Nephron progenitor cell (in vitro differentiated cells): ENCODE data around the gene RPAIN.

ENCODE experiments used
- DNase-seq: peaks from one replicate; pipeline ENCODE4 v3.0.0; 2021
- H3K27ac Mint-ChIP-seq: 2 replicates; pipeline ENCODE4 v1.8.0; 2021; ENCODE audit warnings: mild to moderate bottlenecking, moderate library complexity, mixed read lengths
- H3K27me3 Mint-ChIP-seq: 2 replicates; pipeline ENCODE4 v1.8.0; 2021; ENCODE audit warnings: mild to moderate bottlenecking, low read depth, mixed read lengths; ENCODE audit not compliant: poor library complexity
- H3K36me3 Mint-ChIP-seq: 2 replicates; pipeline ENCODE4 v1.8.0; 2021; ENCODE audit warnings: low read depth, mixed read lengths
- H3K4me1 Mint-ChIP-seq: 2 replicates; pipeline ENCODE4 v1.8.0; 2021; ENCODE audit warnings: mixed read lengths
- H3K4me3 Mint-ChIP-seq: 2 replicates; pipeline ENCODE4 v1.8.0; 2021; ENCODE audit warnings: mild to moderate bottlenecking, moderate library complexity, mixed read lengths
- H3K9me3 Mint-ChIP-seq: 2 replicates; pipeline ENCODE4 v1.8.0; 2021; ENCODE audit warnings: mild to moderate bottlenecking, moderate library complexity, mixed read lengths
- TF ChIP-seq, protein P1 (sequence below): fragments of 200-600 bp; sonication (generic); IDR thresholded peaks from 2 replicates; pipeline ENCODE4 v1.5.0; 2021; ENCODE audit warnings: antibody characterized with exemption

RPAIN gene

DNA sequence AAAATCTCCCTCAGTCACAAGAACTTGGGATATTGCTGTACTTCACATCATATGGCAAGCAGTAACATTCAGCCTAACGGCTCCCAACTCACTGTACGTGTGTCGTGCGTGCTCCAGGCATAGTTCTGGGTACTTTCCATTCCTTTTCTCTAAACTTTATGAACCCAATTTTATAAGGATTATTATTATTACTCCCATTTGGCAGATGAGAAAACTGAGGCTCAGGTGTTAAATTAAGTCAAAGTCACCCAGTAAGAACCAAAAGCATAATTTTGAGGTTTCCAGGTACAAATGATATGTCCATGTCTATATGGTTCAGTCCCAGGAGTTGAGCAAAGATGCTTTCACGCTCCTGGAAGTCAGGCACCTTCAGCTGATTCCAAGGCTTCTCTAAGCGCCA is 23.7 kb downstream of the RPAIN start:
- Mint-ChIP-seq H3K36me3 (peaks cover 62% of the 10 kb centered on the region), H3K9me3 (no peaks in the 10 kb centered on the region), H3K4me3 (no peak overlapping the region), H3K27ac (no peak overlapping the region), H3K27me3 (no peaks in the 10 kb centered on the region), H3K4me1 (peaks cover 10% of the 10 kb centered on the region)
- no peak for DNase-seq
- TF ChIP-seq, protein P1, sequence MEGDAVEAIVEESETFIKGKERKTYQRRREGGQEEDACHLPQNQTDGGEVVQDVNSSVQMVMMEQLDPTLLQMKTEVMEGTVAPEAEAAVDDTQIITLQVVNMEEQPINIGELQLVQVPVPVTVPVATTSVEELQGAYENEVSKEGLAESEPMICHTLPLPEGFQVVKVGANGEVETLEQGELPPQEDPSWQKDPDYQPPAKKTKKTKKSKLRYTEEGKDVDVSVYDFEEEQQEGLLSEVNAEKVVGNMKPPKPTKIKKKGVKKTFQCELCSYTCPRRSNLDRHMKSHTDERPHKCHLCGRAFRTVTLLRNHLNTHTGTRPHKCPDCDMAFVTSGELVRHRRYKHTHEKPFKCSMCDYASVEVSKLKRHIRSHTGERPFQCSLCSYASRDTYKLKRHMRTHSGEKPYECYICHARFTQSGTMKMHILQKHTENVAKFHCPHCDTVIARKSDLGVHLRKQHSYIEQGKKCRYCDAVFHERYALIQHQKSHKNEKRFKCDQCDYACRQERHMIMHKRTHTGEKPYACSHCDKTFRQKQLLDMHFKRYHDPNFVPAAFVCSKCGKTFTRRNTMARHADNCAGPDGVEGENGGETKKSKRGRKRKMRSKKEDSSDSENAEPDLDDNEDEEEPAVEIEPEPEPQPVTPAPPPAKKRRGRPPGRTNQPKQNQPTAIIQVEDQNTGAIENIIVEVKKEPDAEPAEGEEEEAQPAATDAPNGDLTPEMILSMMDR, result no peak

DNA sequence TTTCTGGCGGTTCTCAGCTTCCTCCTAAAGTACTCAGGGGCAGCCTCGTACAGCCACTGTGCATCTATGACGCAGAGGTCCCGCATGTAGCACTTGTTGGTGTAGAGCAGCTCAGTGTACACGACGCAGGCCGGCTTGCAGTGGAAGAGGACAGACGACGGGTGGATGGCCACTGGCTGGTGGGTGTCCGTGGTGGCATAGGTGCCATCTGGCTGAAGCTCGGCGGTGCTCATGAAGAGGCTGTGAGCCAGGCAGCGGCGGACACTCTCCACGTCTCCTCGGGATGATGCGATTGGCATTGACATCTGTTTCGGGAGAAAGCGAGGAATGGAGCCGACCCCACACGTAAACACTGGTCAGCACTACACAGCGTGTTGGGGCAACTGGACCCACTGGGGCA is 24.2 kb downstream of the RPAIN start:
- Mint-ChIP-seq H3K27me3 (no peaks in the 10 kb centered on the region), H3K4me1 (peaks cover 10% of the 10 kb centered on the region), H3K9me3 (no peaks in the 10 kb centered on the region), H3K27ac (no peak overlapping the region), H3K4me3 (no peak overlapping the region), H3K36me3 (peaks cover 66% of the 10 kb centered on the region)
- no peak for DNase-seq
- TF ChIP-seq, protein P1, result no peak

DNA sequence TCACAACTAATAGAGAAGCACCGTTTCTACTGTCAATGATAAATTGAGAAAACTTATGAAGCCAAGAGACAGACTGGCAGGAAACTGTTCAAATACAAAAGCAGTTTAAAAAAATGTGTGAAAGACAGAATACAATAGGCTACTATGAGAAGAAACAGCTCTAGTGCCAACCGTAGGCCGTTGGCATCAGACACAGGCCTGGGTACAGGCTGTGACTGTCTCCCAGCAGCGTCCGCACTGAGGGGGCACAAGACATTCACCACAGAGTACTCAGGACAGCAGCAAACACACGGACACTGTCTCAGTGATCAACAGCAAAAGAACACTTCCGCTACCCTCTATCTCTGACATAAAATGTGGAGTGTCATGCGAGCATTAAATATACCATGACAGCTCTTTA is 26.8 kb downstream of the RPAIN start:
- Mint-ChIP-seq H3K27me3 (no peaks in the 10 kb centered on the region), H3K4me1 (no peaks in the 10 kb centered on the region), H3K36me3 (peaks cover 80% of the 10 kb centered on the region), H3K9me3 (no peaks in the 10 kb centered on the region), H3K27ac (no peak overlapping the region), H3K4me3 (no peak overlapping the region)
- TF ChIP-seq, protein P1, result no peak
- no peak for DNase-seq

DNA sequence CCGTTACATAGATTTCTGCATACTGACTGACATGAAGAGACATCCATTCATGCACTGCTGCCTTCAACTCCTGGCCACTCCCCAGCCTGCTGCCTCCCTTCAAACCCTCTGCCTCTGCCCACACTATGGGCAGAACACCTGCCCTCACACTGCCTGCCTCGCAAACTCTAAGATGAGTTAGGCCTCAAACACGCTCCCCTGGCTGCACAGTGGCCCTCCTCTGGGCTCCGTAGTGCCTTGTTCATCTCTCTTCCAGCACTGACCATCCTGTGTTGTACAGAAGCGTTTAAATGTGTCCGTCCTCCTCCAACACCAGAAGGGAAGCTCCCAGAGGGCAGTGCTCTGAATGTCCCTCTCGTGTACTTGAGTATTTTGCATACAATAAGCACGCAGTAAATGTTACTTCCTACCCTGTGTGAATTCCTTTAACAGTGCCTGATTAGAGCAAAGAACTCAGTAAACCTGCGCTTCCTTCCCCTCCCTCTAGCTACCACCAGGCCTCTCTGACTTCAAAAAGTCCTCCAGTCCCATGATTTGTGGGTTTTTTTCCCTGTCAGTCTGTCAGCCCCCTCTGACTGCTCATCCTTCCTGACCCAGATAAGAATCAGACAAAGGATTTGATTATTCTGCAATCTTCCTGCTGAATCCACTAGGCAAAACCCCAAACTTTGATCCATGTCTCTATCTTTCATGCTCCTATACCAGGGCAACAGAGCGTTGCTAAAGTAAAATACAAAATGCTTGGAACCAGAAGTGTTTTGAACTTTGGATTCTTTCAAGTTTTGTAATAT is 44.9 kb downstream of the RPAIN start:
- H3K27ac Mint-ChIP-seq, result peak overlapping the region; percentile 54
- H3K36me3 Mint-ChIP-seq, result peaks cover 29% of the 10 kb centered on the region
- no peak overlapping the region for H3K4me3 Mint-ChIP-seq
- H3K4me1 Mint-ChIP-seq, result peaks cover 38% of the 10 kb centered on the region
- H3K27me3 Mint-ChIP-seq, result peaks cover 3% of the 10 kb centered on the region
- TF ChIP-seq, protein P1, result no peak
- DNase-seq, result no peak
- H3K9me3 Mint-ChIP-seq, result no peaks in the 10 kb centered on the region

DNA sequence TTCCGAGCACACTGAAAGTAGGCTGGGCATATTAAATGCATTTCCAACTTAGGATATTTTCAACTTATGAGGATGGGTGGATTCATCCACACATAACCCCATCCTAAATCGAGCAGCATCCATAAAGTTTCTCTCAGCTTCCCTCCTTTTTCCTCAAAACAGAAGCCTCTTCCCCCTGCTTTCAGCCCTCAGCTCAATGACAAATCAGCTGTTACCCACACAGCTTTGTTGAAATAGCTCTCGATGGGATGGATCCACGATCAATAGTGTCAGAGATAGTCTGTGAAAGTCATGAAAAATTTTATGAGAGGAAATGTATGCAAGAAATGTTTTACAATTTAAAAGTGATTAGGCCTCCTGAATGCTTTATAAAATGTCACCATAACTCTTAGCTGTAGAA is 46.3 kb downstream of the RPAIN start:
- H3K9me3 Mint-ChIP-seq, result no peaks in the 10 kb centered on the region
- TF ChIP-seq, protein P1, result no peak
- peaks cover 38% of the 10 kb centered on the region for H3K4me1 Mint-ChIP-seq
- peak overlapping the region; percentile 46 for H3K27ac Mint-ChIP-seq
- DNase-seq, result no peak
- H3K4me3 Mint-ChIP-seq, result peak overlapping the region; percentile 93
- peaks cover 3% of the 10 kb centered on the region for H3K27me3 Mint-ChIP-seq
- H3K36me3 Mint-ChIP-seq, result peaks cover 20% of the 10 kb centered on the region

DNA sequence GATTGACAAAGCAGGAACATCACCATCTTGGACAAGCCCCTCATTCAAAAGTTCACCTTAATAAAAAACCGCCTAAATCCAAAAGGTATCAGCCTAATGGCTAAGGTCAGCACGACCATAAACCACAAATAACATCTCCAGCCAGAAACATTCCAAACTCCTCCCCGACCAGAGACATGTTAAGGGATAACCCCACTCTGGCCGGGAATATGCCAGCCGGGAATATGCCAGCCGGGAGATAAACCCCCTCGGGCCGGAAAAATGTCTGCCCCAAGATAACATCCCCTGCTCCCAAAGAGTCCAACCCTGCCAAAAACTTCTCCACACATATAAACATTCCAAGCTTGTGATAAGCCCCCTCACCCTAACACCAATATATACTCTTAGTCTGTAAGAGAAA is 47.4 kb downstream of the RPAIN start:
- H3K9me3 Mint-ChIP-seq, result no peaks in the 10 kb centered on the region
- no peak for DNase-seq
- peaks cover 3% of the 10 kb centered on the region for H3K27me3 Mint-ChIP-seq
- peak overlapping the region; percentile 93 for H3K4me3 Mint-ChIP-seq
- peaks cover 38% of the 10 kb centered on the region for H3K4me1 Mint-ChIP-seq
- H3K27ac Mint-ChIP-seq, result peak overlapping the region; percentile 20
- TF ChIP-seq, protein P1, result no peak
- H3K36me3 Mint-ChIP-seq, result peaks cover 24% of the 10 kb centered on the region
